HEK293 (cell line): ENCODE measurements around the gene ALS2.

Source experiments
- CTCF ChIA-PET: fragments of 350-600 bp; formaldehyde crosslinking; extraction: SDS; loops from one replicate; lab custom pipeline; 2021; ENCODE audit warnings: antibody characterized with exemption; lab: Yijun Ruan, JAX
- POLR2A ChIA-PET: fragments of 300-600 bp; formaldehyde crosslinking; extraction: SDS; loops from one replicate; lab custom pipeline; 2020; ENCODE audit warnings: antibody characterized with exemption, inconsistent platforms; lab: Yijun Ruan, JAX
- H3K27ac ChIP-seq: fragments of 200-500 bp; sonication (Bioruptor generic); 2 replicates; pipeline ENCODE4 v1.5.1; 2014; ENCODE audit warnings: low read depth, low read length, control low read depth, inconsistent platforms; ENCODE audit errors: extremely low read depth
- H3K36me3 ChIP-seq, 2 experiments: fragments of 200-500 bp in 1 of 2; sonication (Bioruptor generic) in 1 of 2; 1 replicate in 1 of 2; 2 replicates in 1 of 2; pipeline ENCODE4 v1.5.1; 2014 to 2017; ENCODE audit warnings: inconsistent platforms in 2 of 2, low read length in 2 of 2; ENCODE audit not compliant: control insufficient read depth in 2 of 2, insufficient read depth in 1 of 2
- H3K4me1 ChIP-seq: fragments of 200-500 bp; sonication (Bioruptor generic); 2 replicates; pipeline ENCODE4 v1.5.1; 2014; ENCODE audit warnings: mild to moderate bottlenecking, low read length, inconsistent platforms; ENCODE audit not compliant: control insufficient read depth, insufficient read depth
- H3K4me3 ChIP-seq: 2 replicates; pipeline ENCODE4 v1.5.1; 2011; ENCODE audit warnings: low read depth, mild to moderate bottlenecking, control low read depth, low read length, moderate library complexity
- H3K9me3 ChIP-seq: fragments of 200-500 bp; sonication (Bioruptor generic); 2 replicates; pipeline ENCODE4 v1.5.1; 2014; ENCODE audit warnings: low read depth, low read length, inconsistent platforms; ENCODE audit not compliant: control insufficient read depth, insufficient read depth
- BCL11A ChIP-seq: fragments of 450-650 bp; formaldehyde crosslinking; IDR thresholded peaks from 2 replicates; pipeline ENCODE4 v1.5.1; 2016; ENCODE audit warnings: low read depth, missing biosample characterization, missing genetic modification characterization
- BCL11B ChIP-seq: fragments of 450-650 bp; formaldehyde crosslinking; IDR thresholded peaks from 2 replicates; pipeline ENCODE4 v1.5.1; 2016; ENCODE audit warnings: low read depth, missing biosample characterization, missing genetic modification characterization
- BCL6B ChIP-seq: fragments of 450-650 bp; formaldehyde crosslinking; IDR thresholded peaks from 2 replicates; pipeline ENCODE4 v1.5.1; 2017; ENCODE audit warnings: missing biosample characterization, missing genetic modification characterization
- INSM2 ChIP-seq: fragments of 450-650 bp; formaldehyde crosslinking; IDR thresholded peaks from 2 replicates; pipeline ENCODE4 v1.5.1; 2016; ENCODE audit warnings: missing biosample characterization, missing genetic modification characterization
- ZBTB11 ChIP-seq: fragments of 450-650 bp; formaldehyde crosslinking; conservative IDR thresholded peaks from 2 replicates; pipeline ENCODE4 v1.5.1; 2016; ENCODE audit warnings: low read depth, missing biosample characterization, missing genetic modification characterization
- ZBTB17 ChIP-seq: fragments of 450-650 bp; formaldehyde crosslinking; IDR thresholded peaks from 2 replicates; pipeline ENCODE4 v1.5.1; 2016; ENCODE audit warnings: missing biosample characterization, missing genetic modification characterization
- ZBTB21 ChIP-seq: fragments of 450-650 bp; formaldehyde crosslinking; IDR thresholded peaks from 2 replicates; pipeline ENCODE4 v1.5.1; 2017; ENCODE audit warnings: missing biosample characterization, missing genetic modification characterization
- ZBTB44 ChIP-seq: fragments of 450-650 bp; IDR thresholded peaks from 2 replicates; pipeline ENCODE4 v1.5.1; 2018; ENCODE audit warnings: missing biosample characterization, mild to moderate bottlenecking, missing genetic modification characterization
- ZBTB48 ChIP-seq: fragments of 450-650 bp; formaldehyde crosslinking; IDR thresholded peaks from 2 replicates; pipeline ENCODE4 v1.5.1; 2016; ENCODE audit warnings: missing biosample characterization, missing genetic modification characterization
- ZEB2 ChIP-seq: fragments of 450-650 bp; formaldehyde crosslinking; IDR thresholded peaks from 2 replicates; pipeline ENCODE4 v1.5.1; 2016; ENCODE audit warnings: missing biosample characterization, missing genetic modification characterization
- ZNF175 ChIP-seq: fragments of 450-650 bp; formaldehyde crosslinking; IDR thresholded peaks from 2 replicates; pipeline ENCODE4 v1.5.1; 2016; ENCODE audit warnings: missing biosample characterization, missing genetic modification characterization
- ZNF2 ChIP-seq: fragments of 450-650 bp; formaldehyde crosslinking; IDR thresholded peaks from 2 replicates; pipeline ENCODE4 v1.5.1; 2016; ENCODE audit warnings: missing biosample characterization, missing genetic modification characterization
- ZNF239 ChIP-seq: fragments of 450-650 bp; formaldehyde crosslinking; IDR thresholded peaks from 2 replicates; pipeline ENCODE4 v1.5.1; 2016; ENCODE audit warnings: missing biosample characterization, missing genetic modification characterization
- ZNF311 ChIP-seq: fragments of 450-650 bp; formaldehyde crosslinking; IDR thresholded peaks from 2 replicates; pipeline ENCODE4 v1.5.1; 2017; ENCODE audit warnings: missing biosample characterization, missing genetic modification characterization, borderline replicate concordance
- ZNF416 ChIP-seq: fragments of 450-650 bp; formaldehyde crosslinking; IDR thresholded peaks from 2 replicates; pipeline ENCODE4 v1.5.1; 2016; ENCODE audit warnings: missing biosample characterization, missing genetic modification characterization
- ZNF423 ChIP-seq: fragments of 450-650 bp; formaldehyde crosslinking; IDR thresholded peaks from 2 replicates; pipeline ENCODE4 v1.5.1; 2016; ENCODE audit warnings: missing biosample characterization, missing genetic modification characterization
- ZNF426 ChIP-seq: fragments of 450-650 bp; formaldehyde crosslinking; IDR thresholded peaks from 2 replicates; pipeline ENCODE4 v1.5.1; 2017; ENCODE audit warnings: missing biosample characterization, missing genetic modification characterization, mild to moderate bottlenecking, inconsistent platforms, moderate library complexity
- ZNF449 ChIP-seq: fragments of 450-650 bp; formaldehyde crosslinking; IDR thresholded peaks from 2 replicates; pipeline ENCODE4 v1.5.1; 2017; ENCODE audit warnings: missing biosample characterization, mild to moderate bottlenecking, missing genetic modification characterization, moderate library complexity
- ZNF501 ChIP-seq: fragments of 450-650 bp; formaldehyde crosslinking; IDR thresholded peaks from 2 replicates; pipeline ENCODE4 v1.5.1; 2016; ENCODE audit warnings: missing biosample characterization, missing genetic modification characterization
- ZNF555 ChIP-seq: fragments of 450-650 bp; formaldehyde crosslinking; conservative IDR thresholded peaks from 2 replicates; pipeline ENCODE4 v1.5.1; 2017; ENCODE audit warnings: missing biosample characterization, mild to moderate bottlenecking, missing genetic modification characterization, inconsistent platforms
- ZNF560 ChIP-seq: fragments of 450-650 bp; formaldehyde crosslinking; IDR thresholded peaks from 2 replicates; pipeline ENCODE4 v1.5.1; 2017; ENCODE audit warnings: missing biosample characterization, missing genetic modification characterization, borderline replicate concordance
- ZNF600 ChIP-seq: fragments of 450-650 bp; formaldehyde crosslinking; IDR thresholded peaks from 2 replicates; pipeline ENCODE4 v1.5.1; 2016; ENCODE audit warnings: missing biosample characterization, missing genetic modification characterization
- ZNF660 ChIP-seq: fragments of 450-650 bp; IDR thresholded peaks from 2 replicates; pipeline ENCODE4 v1.5.1; 2018; ENCODE audit warnings: missing biosample characterization, mild to moderate bottlenecking, missing genetic modification characterization
- ZSCAN18 ChIP-seq: fragments of 450-650 bp; formaldehyde crosslinking; IDR thresholded peaks from 2 replicates; pipeline ENCODE4 v1.5.1; 2016; ENCODE audit warnings: missing biosample characterization, missing genetic modification characterization

ALS2 gene

GRCh38 chr2:201733544-201733943, 47.2 kb downstream of the ALS2 start:
- no peak overlapping the region for H3K27ac ChIP-seq
- H3K36me3 ChIP-seq: peaks cover 37 to 71% of the 10 kb centered on the region in 2 experiments
- H3K4me3 ChIP-seq: no peak overlapping the region
- ChIA-PET CTCF (interaction anchor here (1.7 kb wide), 1 partner anchor 501 kb away, joined by 5 read pairs; no protein-coding TSS in a partner anchor), POLR2A (no interaction called here)
- TF ChIP-seq ZBTB44 (tag by site-specific recombination): no peak
- no peak for TF ChIP-seq ZNF423 (tag by site-specific recombination)
- TF ChIP-seq ZNF501 (tag by site-specific recombination): no peak
- no peak for TF ChIP-seq BCL11A (tag by site-specific recombination)
- no peak for TF ChIP-seq BCL6B (tag by site-specific recombination)
- TF ChIP-seq ZSCAN18 (tag by site-specific recombination): no peak
- no peak for TF ChIP-seq ZNF560 (tag by site-specific recombination)
- TF ChIP-seq ZNF311 (tag by site-specific recombination): no peak
- TF ChIP-seq ZBTB17 (tag by site-specific recombination): no peak
- no peak for TF ChIP-seq ZNF175 (tag by site-specific recombination)
- no peak for TF ChIP-seq ZNF239 (tag by site-specific recombination)
- H3K4me1 ChIP-seq: no peaks in the 10 kb centered on the region
- H3K9me3 ChIP-seq: no peaks in the 10 kb centered on the region; the same call in 1 of the 2 replicates

GRCh38 chr2:201730651-201731285, 50.0 kb downstream of the ALS2 start:
- Histone ChIP-seq H3K27ac (no peak overlapping the region), H3K4me3 (no peak overlapping the region), H3K36me3 (peaks cover 19 to 80% of the 10 kb centered on the region in 2 experiments), H3K9me3 (no peaks in the 10 kb centered on the region), H3K4me1 (no peaks in the 10 kb centered on the region)
- POLR2A ChIA-PET: no interaction called here
- CTCF ChIA-PET: no interaction called here
- no peak for TF ChIP-seq ZNF449 (tag by site-specific recombination)
- no peak for TF ChIP-seq INSM2 (tag by site-specific recombination)
- TF ChIP-seq ZNF2 (tag by site-specific recombination): no peak
- no peak for TF ChIP-seq ZEB2 (tag by site-specific recombination)
- TF ChIP-seq ZNF555 (tag by site-specific recombination): no peak
- no peak for TF ChIP-seq ZBTB21 (tag by site-specific recombination)
- TF ChIP-seq ZNF600 (tag by site-specific recombination): no peak
- no peak for TF ChIP-seq BCL11B
- no peak for TF ChIP-seq ZNF426 (tag by site-specific recombination)
- TF ChIP-seq ZNF416 (tag by site-specific recombination): no peak
- TF ChIP-seq ZBTB48 (tag by site-specific recombination): no peak
- no peak for TF ChIP-seq ZNF660
- TF ChIP-seq ZBTB11 (tag by site-specific recombination): no peak
- TF ChIP-seq ZNF501 (tag by site-specific recombination): no peak
